Upper lobe of left lung (tissue), 4 donors: ENCODE measurements around the gene ARGLU1.

Experiments
- EP300 ChIP-seq, 4 donors: sonication (generic); formaldehyde crosslinking; IDR thresholded peaks; one replicate each; pipeline ENCODE4 v1.5.1; 2017; ENCODE audit warnings: antibody characterized with exemption in 4 of 4, control low read depth in 2 of 4
- POLR2A ChIP-seq, 4 donors: fragments of 450-650 bp; IDR thresholded peaks; one replicate each; pipeline ENCODE4 v1.5.1; 2016 to 2017; ENCODE audit warnings: antibody characterized with exemption in 4 of 4, mild to moderate bottlenecking in 2 of 4
- POLR2AphosphoS5 ChIP-seq, 2 donors: sonication (generic); formaldehyde crosslinking; IDR thresholded peaks; one replicate each; pipeline ENCODE4 v1.5.1; 2017; ENCODE audit warnings: antibody characterized with exemption in 2 of 2
- TF ChIP-seq, protein P1 (sequence below), 6 experiments: fragments of 450-650 bp in 4 of 6; fragments of 200-600 bp in 2 of 6; sonication (generic) in 2 of 6; IDR thresholded peaks; one replicate each; pipeline ENCODE4 v1.5.1; 2016 to 2019; ENCODE audit warnings: antibody characterized with exemption in 6 of 6

DNA sequence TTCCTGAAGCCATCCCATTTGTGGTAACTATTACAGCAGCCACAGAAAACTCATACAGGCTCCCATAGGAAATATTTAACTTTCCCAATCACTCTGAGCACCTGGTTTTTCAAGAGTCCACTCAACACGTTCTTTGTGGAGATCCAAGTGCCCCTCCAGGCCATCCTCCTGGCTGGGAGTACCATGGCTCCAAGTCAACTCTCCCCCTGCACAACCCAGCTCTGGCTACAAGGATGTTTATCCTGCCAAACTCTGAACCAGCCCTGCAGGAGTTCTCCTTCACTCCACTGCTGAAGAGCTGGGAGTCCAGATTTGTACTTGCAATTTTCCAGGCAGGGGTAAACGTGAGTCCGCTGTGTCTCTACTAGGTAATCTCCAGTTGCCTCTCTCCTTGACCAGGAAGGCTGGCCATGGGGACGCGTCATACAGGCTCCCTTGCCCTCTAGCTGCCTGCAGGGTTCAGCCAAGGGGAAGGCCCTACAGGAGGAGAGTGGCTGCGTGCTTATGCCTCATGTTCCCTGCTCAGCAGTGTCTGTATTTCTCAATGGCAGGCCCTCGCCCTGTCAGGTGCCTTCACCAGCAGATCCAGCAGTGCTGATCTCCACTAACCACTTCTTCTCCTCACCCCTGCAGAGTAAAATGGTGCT, 29.9 kb upstream of the ARGLU1 start:
- TF ChIP-seq EP300 (IDR thresholded peaks at IDR 0.05) (no peak), POLR2A (IDR thresholded peaks at IDR 0.05) (no peak), POLR2AphosphoS5 (IDR thresholded peaks at IDR 0.05) (peak in 1 of 2 donors; percentile 50)
- TF ChIP-seq, protein P1, sequence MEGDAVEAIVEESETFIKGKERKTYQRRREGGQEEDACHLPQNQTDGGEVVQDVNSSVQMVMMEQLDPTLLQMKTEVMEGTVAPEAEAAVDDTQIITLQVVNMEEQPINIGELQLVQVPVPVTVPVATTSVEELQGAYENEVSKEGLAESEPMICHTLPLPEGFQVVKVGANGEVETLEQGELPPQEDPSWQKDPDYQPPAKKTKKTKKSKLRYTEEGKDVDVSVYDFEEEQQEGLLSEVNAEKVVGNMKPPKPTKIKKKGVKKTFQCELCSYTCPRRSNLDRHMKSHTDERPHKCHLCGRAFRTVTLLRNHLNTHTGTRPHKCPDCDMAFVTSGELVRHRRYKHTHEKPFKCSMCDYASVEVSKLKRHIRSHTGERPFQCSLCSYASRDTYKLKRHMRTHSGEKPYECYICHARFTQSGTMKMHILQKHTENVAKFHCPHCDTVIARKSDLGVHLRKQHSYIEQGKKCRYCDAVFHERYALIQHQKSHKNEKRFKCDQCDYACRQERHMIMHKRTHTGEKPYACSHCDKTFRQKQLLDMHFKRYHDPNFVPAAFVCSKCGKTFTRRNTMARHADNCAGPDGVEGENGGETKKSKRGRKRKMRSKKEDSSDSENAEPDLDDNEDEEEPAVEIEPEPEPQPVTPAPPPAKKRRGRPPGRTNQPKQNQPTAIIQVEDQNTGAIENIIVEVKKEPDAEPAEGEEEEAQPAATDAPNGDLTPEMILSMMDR (IDR thresholded peaks at IDR 0.05): no peak
